Hepatic stellate cell (primary cell): ENCODE data around the gene PKM.

ENCODE experiments used
- DNase-seq: peaks from one replicate; pipeline ENCODE4 v3.0.0; 2011; ENCODE audit warnings: low spot score

PKM gene

DNA sequence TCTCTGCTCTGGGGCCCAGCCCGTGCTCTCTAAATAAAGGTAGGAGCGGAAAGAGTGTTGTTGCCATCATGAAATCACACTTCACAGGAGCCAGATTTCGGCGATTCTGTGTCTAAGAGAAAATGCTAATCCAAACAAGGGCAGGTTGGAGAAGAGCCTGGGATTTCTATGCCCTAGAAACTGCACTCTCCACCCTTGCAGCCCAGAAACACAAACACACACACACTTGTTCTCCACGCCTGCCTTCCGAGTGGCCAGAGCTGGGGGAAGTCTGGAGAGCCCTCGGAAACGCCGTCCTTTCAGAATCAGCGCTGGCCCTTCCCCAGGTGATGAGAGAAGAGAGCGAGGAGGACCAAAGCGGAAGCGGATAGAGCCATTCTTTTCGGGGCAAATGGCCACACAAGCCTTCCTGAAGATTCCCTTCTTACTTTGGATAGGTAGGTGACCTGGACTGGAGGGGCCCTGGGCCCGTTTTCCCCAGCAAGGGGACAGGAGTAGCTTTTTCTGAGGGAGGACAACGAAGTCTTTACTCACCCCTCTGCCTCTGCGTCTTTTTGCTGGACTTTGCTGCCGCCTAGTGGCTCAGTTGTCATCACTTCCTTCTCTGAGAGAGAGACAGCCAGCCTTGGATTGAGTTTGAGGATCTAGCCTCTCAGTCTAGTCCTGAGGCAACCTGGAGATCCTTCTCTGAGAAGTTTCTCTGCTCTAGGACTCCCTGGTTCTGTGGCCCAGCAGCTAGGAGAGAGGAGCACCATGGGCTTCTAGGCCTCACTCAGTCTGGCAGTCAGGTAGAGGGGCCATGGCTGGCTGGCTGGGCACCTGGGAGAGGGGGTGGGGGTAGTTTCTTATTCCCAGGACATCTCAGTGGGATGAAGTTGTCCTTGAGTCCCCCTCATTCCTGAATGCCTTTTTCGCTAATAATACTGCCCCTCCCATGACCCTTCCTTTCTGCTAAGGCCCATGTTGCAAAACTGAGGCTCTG lies 75.1 kb downstream of the PKM start:
- DNase-seq: peak; percentile 76

GRCh38 chr15:72155003-72155621 lies 75.9 kb downstream of the PKM start:
- no peak for DNase-seq

DNA sequence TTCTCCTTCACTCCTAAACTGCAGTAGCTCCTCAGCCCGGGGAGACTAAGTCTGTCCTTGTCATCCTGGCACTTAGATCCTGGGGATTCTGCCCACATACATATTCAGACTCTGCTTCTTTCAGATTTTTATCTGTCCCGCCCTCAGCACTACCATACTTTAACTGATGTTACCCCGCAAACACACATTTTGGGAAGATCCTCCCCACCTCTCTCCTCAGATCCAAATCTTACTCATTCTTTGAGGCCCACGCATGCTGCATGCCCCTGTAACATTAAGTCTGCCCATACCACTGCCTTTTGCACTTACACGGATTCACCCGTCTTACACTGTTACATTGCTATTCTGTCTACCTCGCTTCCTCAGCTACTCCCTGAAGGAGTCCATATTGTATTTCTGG lies 76.7 kb downstream of the PKM start:
- no peak for DNase-seq

GRCh38 chr15:72153269-72154000 lies 77.6 kb downstream of the PKM start:
- DNase-seq: no peak
